Esophagus muscularis mucosa (tissue), 4 donors: ENCODE results near the gene NUP58. TPM values are rescaled to one million over a fixed set of nuclear protein-coding genes. Genes with fewer than 3 reads are reported as not detected.

Experiments
- DNase-seq: peaks from one replicate; pipeline ENCODE4 v3.0.0-alpha.2; 2017; ENCODE audit errors: extremely low spot score
- H3K27ac ChIP-seq, 4 donors: fragments of 200-600 bp; sonication (generic); replicated peaks in 1 of 4; 1 replicate in 3 of 4; 2 replicates in 1 of 4; pipeline ENCODE4 v1.5.1; 2016 to 2019; ENCODE audit warnings: mild to moderate bottlenecking in 1 of 4
- H3K27me3 ChIP-seq, 4 donors: fragments of 200-600 bp; sonication (generic); one replicate each; pipeline versions ENCODE4 v1.5.1 to v1.6.0; 2016 to 2019
- H3K36me3 ChIP-seq, 4 donors: fragments of 200-600 bp; sonication (generic); one replicate each; pipeline ENCODE4 v1.5.1; 2016 to 2019
- H3K4me1 ChIP-seq, 4 donors: fragments of 200-600 bp; sonication (generic); one replicate each; pipeline ENCODE4 v1.5.1; 2016 to 2019
- H3K4me3 ChIP-seq, 4 donors: fragments of 200-600 bp; sonication (generic); 1 replicate in 2 of 4; 2 replicates in 2 of 4; pipeline ENCODE4 v1.5.1; 2016 to 2019; ENCODE audit warnings: mild to moderate bottlenecking in 4 of 4, moderate library complexity in 1 of 4
- H3K9me3 ChIP-seq, 4 donors: fragments of 200-600 bp; sonication (generic); 1 replicate in 3 of 4; 2 replicates in 1 of 4; pipeline ENCODE4 v1.5.1; 2016 to 2019
- EP300 ChIP-seq: sonication (generic); formaldehyde crosslinking; IDR thresholded peaks from one replicate; pipeline ENCODE4 v1.6.1; 2017; ENCODE audit warnings: antibody characterized with exemption
- POLR2A ChIP-seq: fragments of 450-650 bp; IDR thresholded peaks from one replicate; pipeline ENCODE4 v1.6.1; 2017; ENCODE audit warnings: antibody characterized with exemption, moderate library complexity, mild to moderate bottlenecking, low read depth
- POLR2AphosphoS5 ChIP-seq, 2 donors: sonication (generic); formaldehyde crosslinking; IDR thresholded peaks; one replicate each; pipeline ENCODE4 v1.6.1; 2017; ENCODE audit warnings: antibody characterized with exemption in 2 of 2
- WGBS: methylation state at CpG from one replicate; pipeline ENCODE4 v1.1.5; 2018; 5-methylcytosine and 5-hydroxymethylcytosine counted together
- intact Hi-C: fragments of 100-400 bp; cut with DNase I; formaldehyde crosslinking; loops from one replicate; pipeline ENCODE4 v1.15.1; 2023
- total RNA-seq, 4 donors: library from RNA; depleted of rRNA; stranded (reverse); fragments of >200 nt; gene quantifications; one replicate each; pipeline versions ENCODE4 v1.1.0 to v1.2.1, GENCODE V29; 2016
- TF ChIP-seq, protein P1 (sequence below), 3 experiments: fragments of 200-600 bp in 2 of 3; fragments of 450-650 bp in 1 of 3; sonication (generic) in 2 of 3; IDR thresholded peaks; one replicate each; pipeline ENCODE4 v1.5.1; 2017 to 2019; ENCODE audit warnings: antibody characterized with exemption in 3 of 3, mild to moderate bottlenecking in 2 of 3, moderate library complexity in 1 of 3

The NUP58 gene
- total RNA-seq, 4 donors from 2014 or later: 33.8 to 62.3 (median 44.4) TPM

- Histone ChIP-seq H3K36me3 (no peaks in the 10 kb centered on the region), H3K9me3 (no peaks in the 10 kb centered on the region), H3K27me3 (peaks cover 0 to 22% (median 0%) of the 10 kb centered on the region in 4 donors), H3K4me1 (no peaks in the 10 kb centered on the region), H3K27ac (no peak overlapping the region), H3K4me3 (no peak overlapping the region)
- no peak for DNase-seq
- intact Hi-C loops: no loop called here
- WGBS: 96% methylated on average over 32 of the region's 32 CpGs
- TF ChIP-seq, protein P1, sequence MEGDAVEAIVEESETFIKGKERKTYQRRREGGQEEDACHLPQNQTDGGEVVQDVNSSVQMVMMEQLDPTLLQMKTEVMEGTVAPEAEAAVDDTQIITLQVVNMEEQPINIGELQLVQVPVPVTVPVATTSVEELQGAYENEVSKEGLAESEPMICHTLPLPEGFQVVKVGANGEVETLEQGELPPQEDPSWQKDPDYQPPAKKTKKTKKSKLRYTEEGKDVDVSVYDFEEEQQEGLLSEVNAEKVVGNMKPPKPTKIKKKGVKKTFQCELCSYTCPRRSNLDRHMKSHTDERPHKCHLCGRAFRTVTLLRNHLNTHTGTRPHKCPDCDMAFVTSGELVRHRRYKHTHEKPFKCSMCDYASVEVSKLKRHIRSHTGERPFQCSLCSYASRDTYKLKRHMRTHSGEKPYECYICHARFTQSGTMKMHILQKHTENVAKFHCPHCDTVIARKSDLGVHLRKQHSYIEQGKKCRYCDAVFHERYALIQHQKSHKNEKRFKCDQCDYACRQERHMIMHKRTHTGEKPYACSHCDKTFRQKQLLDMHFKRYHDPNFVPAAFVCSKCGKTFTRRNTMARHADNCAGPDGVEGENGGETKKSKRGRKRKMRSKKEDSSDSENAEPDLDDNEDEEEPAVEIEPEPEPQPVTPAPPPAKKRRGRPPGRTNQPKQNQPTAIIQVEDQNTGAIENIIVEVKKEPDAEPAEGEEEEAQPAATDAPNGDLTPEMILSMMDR (IDR thresholded peaks at IDR 0.05): no peak
- no peak for TF ChIP-seq POLR2AphosphoS5 (IDR thresholded peaks at IDR 0.05)
- TF ChIP-seq EP300: no peak
- TF ChIP-seq POLR2A: no peak
Observed at GRCh38 chr13:25365720-25366235, 64.4 kb downstream of the NUP58 start.

GRCh38 chr13:25371158-25371874 is 69.9 kb downstream of the NUP58 start:
- no peaks in the 10 kb centered on the region for H3K9me3 ChIP-seq
- peak overlapping the region; percentile 40 to 54 (median 46) for H3K4me3 ChIP-seq
- H3K36me3 ChIP-seq: no peaks in the 10 kb centered on the region
- H3K27ac ChIP-seq: no peak overlapping the region
- intact Hi-C loops: no loop called here
- WGBS: 55% methylated on average over 19 of the region's 20 CpGs
- H3K27me3 ChIP-seq: peaks cover 0 to 74% (median 13%) of the 10 kb centered on the region in 4 donors
- H3K4me1 ChIP-seq: peaks cover 0 to 15% (median 12%) of the 10 kb centered on the region in 4 donors
- DNase-seq: no peak
- TF ChIP-seq EP300 (no peak), POLR2A (no peak), POLR2AphosphoS5 (IDR thresholded peaks at IDR 0.05) (no peak)
- TF ChIP-seq, protein P1 (IDR thresholded peaks at IDR 0.05): no peak

GRCh38 chr13:25371875-25372283 is 70.5 kb downstream of the NUP58 start, which contains the start of gene ATP8A2:
Gene ATP8A2, plus strand, starts transcription at chr13:25371974. Its CDS starts 239 bp downstream, at chr13:25372213.
- 0% methylated on average over 7 of the region's 58 CpGs for WGBS
- peak within 1 kb of the TSS; percentile 40 to 54 (median 46) for H3K4me3 ChIP-seq
- no peaks in the 10 kb centered on the region for H3K9me3 ChIP-seq
- H3K27ac ChIP-seq: no peak within 1 kb of the TSS
- TF ChIP-seq POLR2A: no peak
- H3K27me3 ChIP-seq: peaks cover 0 to 72% (median 13%) of the 10 kb centered on the region in 4 donors
- no peak for DNase-seq
- intact Hi-C loops: no loop called here
- H3K36me3 ChIP-seq: no peaks in the 10 kb centered on the region
- peaks cover 0 to 15% (median 12%) of the 10 kb centered on the region in 4 donors for H3K4me1 ChIP-seq

GRCh38 chr13:25372284-25373081 is 71.1 kb downstream of the NUP58 start:
- WGBS: 51% methylated on average over 28 of the region's 82 CpGs
- Histone ChIP-seq H3K4me3 (peak overlapping the region; percentile 40 to 54 (median 46)), H3K27ac (no peak overlapping the region), H3K4me1 (peaks cover 0 to 15% (median 12%) of the 10 kb centered on the region in 4 donors), H3K9me3 (no peaks in the 10 kb centered on the region), H3K36me3 (no peaks in the 10 kb centered on the region), H3K27me3 (peaks cover 0 to 72% (median 13%) of the 10 kb centered on the region in 4 donors)
- TF ChIP-seq POLR2A: no peak
- TF ChIP-seq, protein P1 (IDR thresholded peaks at IDR 0.05): no peak
- intact Hi-C loops: no loop called here
- no peak for DNase-seq
